NCI-H2196 (cell line): ENCODE results near the gene FRYL.
"Not testable (repeated sequence)": the region's sequence is repeated elsewhere in the genome, so short reads cannot be mapped to it uniquely, and the experiment has no call there.

Experiments used
- DNase-seq: peaks from one replicate; lab custom pipeline; 2025; ENCODE audit not compliant: unreplicated experiment; lab: John Stamatoyannopoulos, UW

The FRYL gene

DNA sequence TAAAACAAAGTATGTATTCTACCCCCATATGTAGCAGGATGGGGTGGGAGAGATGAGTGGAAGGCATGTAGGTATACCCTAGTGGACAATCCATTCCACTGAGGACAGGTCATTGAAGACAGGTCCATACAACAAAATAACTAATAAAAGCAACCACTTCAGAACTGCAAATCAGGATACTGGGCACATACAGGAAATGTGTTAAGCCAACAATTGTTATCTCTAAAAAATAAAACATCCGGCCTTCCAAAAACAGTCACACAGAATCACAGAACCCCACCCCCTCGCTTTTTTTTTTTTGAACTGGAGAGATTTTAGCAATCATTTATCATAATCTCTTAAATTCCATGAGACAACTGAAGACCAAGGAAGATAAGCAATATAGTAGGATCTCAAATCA, 112.9 kb downstream of the FRYL start:
- DNase-seq, result no peak

GRCh38 chr4:48665555-48666186, 114.4 kb downstream of the FRYL start:
- DNase-seq, result no peak

DNA sequence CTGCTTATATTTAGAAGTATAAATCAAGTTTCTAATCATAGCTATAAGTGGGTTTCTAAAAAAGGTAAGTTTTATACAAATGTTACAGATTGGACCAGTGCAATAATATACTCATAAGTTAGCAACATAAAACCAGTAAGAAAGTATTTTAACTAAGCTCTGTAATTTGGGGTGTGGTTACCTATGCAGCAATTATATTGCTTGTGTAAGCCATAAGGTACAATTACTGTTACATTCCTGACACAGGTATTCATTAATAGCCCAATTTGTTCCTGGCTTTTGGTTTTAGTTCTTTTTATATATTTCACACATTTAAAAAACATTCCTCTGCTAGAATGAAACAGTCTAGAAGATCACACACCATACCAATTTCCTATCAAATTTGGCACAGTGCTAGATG, 115.1 kb downstream of the FRYL start:
- DNase-seq, result no peak

DNA sequence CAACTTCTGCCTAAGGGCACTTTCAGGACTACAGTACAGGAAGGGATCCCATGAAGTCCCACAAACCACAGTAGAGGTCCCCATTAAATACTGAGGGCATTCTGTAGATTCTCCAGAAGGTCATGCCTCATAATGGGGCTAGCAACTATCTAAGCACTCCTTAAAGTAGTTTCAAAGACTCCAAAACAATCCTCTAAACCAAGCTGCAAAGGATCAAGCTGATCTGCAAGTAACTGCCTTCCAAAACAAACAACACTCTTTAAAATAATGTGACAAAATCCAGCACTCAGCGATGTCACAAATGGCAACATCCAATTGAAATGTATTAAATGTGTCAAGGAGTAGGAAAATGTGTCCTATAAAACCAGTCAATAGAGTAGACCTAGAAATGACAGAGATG, 118.7 kb downstream of the FRYL start:
- DNase-seq, result no peak

- DNase-seq, result no peak
These were observed 119.7 kb downstream of the FRYL start for GRCh38 chr4:48660347-48660746.

DNA sequence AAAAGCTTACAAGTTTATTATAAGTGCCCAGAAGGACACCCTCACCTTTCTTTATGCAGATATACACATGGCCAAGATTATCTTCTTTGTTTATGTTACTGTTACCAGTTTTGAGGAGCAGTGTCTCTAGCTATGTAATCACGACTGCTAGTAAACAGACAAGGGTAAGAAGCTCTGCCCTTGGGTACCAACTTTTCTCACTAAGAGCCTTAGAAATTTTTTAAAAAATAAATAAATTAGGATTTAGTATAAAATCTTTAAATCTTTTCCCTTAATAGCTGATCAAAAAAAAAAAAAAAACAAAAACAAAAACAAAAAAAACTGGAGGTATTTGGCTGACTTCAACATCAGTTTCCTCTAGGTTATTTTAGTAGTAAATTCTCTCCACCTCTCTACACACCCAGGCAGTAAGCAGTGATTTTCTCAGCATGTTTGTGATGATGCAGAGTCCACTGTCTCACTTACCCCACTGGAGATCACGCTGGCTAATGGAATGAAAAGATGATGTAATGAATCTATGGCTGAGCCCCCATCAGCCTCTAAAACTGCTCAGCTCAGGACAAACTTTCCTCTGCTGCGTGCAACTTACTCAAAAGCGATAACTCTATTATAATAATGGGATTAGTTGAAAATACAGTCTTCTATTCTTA, 125.9 kb downstream of the FRYL start:
- DNase-seq, result no peak

DNA sequence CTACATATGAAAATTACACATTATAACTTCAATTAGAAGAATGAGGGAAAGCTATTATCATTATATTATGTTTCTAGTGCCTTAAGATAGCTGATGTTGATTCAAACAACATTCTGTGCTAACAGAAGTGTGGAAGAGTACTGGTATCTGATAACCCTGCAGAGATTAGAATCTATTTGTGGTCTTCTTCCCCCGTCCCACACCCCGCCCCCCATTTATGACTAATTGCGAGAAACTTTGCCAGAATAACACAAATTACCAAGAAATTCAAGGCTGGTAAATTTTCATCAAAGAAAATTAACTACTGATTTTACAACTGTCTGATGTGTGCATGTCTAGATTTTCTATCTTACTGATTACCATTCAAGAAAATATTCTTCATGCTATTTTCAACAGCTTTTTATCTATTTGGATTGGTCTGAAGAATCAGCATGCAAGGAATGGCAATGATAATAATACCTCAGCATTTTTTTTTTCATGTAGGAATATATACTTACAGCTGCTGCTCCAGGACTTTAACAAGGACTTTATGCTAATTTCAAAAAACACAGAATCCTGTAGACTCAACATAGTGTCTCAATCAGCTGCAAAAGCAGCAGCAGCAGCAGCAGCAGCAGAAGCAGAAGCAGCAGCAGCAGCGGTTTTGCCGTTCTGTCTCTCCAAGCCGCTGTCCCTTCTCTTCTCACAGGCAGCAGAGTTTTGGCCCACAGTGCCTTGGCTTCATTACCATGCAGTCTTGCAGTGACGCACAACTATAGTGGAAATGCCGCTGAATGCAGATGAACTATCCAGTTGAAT, 126.7 kb downstream of the FRYL start:
- no peak for DNase-seq

DNA sequence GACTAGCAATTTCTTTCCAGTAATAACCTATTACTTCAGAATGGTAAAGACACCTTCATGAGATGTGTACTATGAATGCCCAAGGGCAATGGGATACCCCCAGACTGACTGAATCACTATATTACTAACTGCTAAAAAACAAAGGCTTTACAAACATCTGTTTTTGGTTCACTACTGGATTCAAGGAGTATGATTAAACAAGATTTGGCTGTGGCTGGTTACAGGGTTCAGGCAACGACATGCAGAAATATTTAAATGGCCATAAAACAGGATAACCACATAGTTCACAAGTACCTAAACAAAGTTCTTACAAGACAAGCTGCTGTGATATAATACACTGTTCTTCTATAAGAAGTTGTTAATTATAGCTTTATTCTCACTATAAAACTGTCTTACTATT, 128.2 kb downstream of the FRYL start:
- DNase-seq, result no peak

DNA sequence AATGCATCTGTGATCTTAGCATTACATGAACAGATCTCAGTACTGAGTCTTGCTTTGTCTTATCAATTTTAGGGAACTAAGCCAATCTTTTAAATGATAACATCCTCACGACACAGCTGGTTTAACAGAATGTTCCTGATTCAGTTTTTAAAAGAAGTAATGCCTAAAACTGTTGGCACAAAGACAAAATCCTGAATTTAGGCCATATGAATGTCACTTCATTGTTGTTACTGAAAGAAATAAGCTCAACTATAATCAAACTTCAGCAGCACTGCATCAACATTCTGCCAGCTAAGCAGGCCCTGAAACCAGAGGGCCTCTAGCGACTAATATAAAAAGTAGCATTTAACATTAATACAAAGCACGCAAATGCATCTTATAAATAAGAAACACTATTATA, 130.6 kb downstream of the FRYL start:
- DNase-seq, result no peak

DNA sequence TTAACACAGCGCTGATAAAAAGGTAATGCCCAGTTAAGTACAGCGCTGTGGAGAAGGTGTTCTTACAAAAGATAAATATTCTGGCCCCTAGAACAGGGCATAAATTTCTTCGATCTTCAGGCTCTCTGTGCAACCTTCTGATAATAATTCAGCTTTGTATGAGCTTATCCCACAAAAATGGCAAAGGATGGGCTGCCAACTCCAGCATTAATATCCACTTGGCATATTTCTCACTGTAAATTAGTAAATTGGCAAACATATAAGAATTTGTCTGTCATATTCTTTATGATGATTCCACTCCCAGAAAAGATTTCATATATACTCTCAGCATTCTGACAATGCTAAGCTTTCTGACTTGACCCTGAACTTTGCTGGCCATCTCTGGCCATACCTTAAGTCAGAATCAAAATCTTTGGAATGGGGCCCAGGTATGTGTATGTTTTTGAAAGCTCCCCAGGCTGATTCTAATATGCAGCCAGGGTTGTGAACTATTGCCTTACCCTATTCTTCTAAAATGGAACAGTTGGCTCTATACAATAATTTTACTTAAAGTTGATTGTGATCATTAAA, 134.8 kb downstream of the FRYL start:
- DNase-seq, result no peak

DNA sequence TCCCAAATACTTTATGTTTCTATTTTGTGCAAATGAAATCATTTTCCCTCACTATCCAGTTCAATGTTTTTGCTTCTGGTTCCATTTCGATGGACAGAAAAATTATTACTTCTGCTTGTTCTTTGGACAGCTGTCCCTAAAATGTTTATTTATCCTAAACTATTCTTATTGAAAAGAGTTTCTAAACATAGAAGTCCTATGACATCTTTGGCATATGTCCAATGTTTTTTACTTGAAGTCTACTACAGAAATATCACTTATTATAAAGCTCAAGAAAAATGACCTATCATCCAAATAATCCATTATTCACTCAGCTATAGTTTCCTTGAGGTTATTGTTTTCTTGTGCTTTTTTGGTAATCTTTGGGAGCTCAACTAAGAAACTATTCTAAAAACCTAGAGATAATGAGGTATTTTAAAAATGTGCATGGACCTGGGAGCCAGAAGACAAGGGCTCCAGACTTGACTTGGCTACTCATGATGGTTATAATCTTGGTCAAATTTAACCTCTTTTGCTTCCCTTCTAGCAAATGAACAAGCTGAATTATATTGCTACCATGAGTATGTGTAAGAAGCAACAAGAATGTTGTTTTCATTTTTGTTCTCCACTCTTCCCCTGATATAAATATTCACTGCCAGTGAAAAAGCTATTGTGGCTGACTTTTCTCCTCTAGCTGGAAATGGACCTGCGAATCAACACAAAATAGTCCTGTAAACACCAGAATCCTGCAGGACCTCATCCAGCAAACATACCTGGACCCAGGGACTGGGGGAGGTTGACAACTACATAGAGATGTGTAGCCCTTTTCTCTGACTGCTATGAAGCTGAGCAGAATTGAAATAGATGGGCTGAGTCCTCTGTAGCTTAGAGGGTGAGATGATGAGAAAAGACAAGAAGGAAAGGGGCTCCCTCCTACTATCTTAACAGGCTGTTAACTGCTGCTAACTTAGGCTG, 137.4 kb downstream of the FRYL start:
- DNase-seq, result no peak

- no peak for DNase-seq
These were observed 138.7 kb downstream of the FRYL start for GRCh38 chr4:48641401-48641800.

DNA sequence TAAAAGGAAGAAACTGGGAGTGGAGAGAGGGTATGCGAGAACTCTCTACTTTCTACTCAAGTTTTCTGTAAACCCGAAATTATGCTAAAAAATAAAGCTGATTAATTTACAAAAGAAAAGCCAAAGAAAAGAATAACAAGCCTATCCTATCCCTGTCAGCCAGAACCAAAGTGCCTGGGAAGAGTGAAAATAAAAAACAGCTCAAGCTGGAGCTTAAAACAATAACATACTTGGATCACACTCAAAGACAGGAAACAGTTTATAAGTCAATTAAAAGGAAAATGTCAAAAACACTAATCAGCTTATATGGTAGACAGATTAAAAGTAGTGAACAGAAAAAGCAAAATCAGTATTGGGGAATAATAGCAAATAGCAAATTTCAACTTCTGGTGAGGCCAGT, 139.4 kb downstream of the FRYL start:
- DNase-seq, result no peak

DNA sequence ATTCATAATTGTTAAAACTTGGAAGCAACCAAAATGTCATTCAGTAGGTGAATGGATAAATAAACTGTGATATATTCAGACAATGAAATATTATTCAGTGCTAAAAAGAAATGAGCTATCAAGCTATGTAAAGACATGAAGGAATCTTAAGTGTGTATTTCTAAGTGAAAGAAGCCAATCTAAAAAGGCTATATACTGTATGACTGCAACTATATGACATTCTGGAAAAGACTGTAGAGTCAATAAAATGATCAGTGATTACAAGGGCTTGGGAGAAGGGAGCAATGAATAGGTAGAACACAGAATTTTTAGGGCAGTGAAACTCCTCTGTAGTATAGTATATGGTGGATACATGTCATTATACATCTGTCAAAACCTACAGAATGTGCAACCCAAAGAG, 139.9 kb downstream of the FRYL start:
- DNase-seq, result no peak

DNA sequence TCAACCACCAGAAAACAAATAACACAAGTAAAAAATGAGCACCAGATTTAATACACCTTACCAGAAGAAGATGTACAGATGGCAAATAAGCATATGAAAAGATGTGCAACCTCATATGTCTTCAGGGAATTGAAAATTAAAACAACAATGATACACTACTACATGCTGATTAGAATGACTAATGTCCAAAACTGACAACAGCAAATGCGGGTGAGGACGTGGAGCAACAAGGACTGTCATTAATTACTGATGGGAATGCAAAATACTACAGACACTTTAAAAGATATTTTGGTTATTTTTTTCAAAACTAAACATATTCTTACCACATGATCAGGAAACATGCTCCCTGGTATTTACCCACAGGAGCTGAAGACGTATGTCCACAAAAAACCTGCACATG, 140.3 kb downstream of the FRYL start:
- DNase-seq, result no peak

- not testable (repeated sequence) for DNase-seq
These were observed 141.5 kb downstream of the FRYL start for GRCh38 chr4:48638586-48638985.

GRCh38 chr4:48636911-48637310, 143.2 kb downstream of the FRYL start:
- no peak for DNase-seq

GRCh38 chr4:48635980-48636379, 144.1 kb downstream of the FRYL start:
- no peak for DNase-seq

DNA sequence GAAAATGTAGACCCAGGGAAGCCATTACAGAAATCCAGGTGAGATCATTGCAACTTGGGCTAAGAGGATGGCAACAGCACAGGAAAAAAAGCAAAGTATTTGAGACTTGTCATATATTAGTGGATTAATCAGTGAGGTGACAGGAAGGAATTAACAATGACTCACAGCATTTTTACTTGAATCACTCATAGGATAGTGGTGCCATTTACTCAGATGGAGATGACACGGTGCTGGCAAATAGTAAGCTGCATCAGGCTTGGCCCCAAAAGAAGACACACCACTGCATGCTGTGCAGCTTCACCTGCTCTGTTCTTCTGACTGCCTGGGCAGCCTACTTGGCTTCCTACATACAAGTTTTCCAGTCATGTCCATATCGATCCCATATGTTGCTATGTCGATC, 144.8 kb downstream of the FRYL start:
- DNase-seq, result no peak

DNA sequence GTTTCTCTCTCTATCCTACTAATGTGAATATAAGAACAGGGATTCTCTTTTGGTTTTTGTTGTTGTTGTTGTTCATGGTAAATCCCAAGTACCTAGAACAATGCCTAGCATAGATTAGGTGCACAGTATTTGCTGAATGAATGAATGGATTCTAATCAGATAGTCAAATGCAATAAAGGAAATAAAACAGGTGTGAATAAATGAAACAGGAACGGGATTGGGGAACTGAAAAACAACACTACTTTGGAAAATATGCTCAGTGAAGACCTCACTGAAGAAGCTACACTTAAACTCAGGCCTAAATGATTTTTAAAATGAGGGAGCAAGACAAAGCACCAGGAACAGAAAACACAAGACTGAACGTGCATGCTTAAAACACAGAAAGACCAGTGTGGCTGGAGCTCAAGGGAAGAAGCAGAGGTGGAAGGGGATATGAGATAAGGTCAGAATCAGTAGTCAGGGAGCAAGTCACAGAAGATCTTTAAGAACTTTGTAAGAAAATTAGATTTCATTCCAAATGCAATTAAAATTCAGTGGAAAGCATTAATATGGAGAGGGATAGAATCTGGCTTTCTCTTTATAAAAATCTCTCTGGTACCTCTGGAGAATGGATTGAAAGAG, 145.3 kb downstream of the FRYL start:
- DNase-seq, result no peak
